Measurements from ENCODE around the gene DSC3. TPM values are rescaled to one million over a fixed set of nuclear protein-coding genes. Genes with fewer than 3 reads are reported as not detected.
"Not testable (repeated sequence)": the region's sequence is repeated elsewhere in the genome, so short reads cannot be mapped to it uniquely, and the experiment has no call there.

Gene DSC3
- total RNA-seq, 2 donors from 2014 or later: 0.27 to 0.37 TPM

- Histone ChIP-seq H3K4me1 (no peaks in the 10 kb centered on the region), H3K9me3 (no peaks in the 10 kb centered on the region), H3K27me3 (no peaks in the 10 kb centered on the region), H3K9ac (ENCODE audit: low read depth in 2 of 2, low read length in 2 of 2) (no peak overlapping the region), H3K27ac (no peak overlapping the region), H3K36me3 (no peaks in the 10 kb centered on the region), H3K4me3 (no peak overlapping the region)
- TF ChIP-seq, protein P1, sequence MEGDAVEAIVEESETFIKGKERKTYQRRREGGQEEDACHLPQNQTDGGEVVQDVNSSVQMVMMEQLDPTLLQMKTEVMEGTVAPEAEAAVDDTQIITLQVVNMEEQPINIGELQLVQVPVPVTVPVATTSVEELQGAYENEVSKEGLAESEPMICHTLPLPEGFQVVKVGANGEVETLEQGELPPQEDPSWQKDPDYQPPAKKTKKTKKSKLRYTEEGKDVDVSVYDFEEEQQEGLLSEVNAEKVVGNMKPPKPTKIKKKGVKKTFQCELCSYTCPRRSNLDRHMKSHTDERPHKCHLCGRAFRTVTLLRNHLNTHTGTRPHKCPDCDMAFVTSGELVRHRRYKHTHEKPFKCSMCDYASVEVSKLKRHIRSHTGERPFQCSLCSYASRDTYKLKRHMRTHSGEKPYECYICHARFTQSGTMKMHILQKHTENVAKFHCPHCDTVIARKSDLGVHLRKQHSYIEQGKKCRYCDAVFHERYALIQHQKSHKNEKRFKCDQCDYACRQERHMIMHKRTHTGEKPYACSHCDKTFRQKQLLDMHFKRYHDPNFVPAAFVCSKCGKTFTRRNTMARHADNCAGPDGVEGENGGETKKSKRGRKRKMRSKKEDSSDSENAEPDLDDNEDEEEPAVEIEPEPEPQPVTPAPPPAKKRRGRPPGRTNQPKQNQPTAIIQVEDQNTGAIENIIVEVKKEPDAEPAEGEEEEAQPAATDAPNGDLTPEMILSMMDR (IDR thresholded peaks at IDR 0.05): no peak
- peak; percentile 76 for DNase-seq
- intact Hi-C loops (cut with DNase I): no loop called here
Measured at GRCh38 chr18:30987467-30988241, 54.9 kb downstream of the DSC3 start.

GRCh38 chr18:30985753-30986152 is 56.8 kb downstream of the DSC3 start:
- intact Hi-C loops (cut with DNase I): no loop called here

GRCh38 chr18:30982285-30982992 is 60.1 kb downstream of the DSC3 start:
- no peaks in the 10 kb centered on the region for H3K9me3 ChIP-seq
- no peak overlapping the region for H3K27ac ChIP-seq
- TF ChIP-seq, protein P1 (IDR thresholded peaks at IDR 0.05): no peak
- no peaks in the 10 kb centered on the region for H3K27me3 ChIP-seq
- no peaks in the 10 kb centered on the region for H3K36me3 ChIP-seq
- peak; percentile 53 for DNase-seq
- H3K9ac ChIP-seq (ENCODE audit: low read depth in 2 of 2, low read length in 2 of 2): no peak overlapping the region
- no peak overlapping the region for H3K4me3 ChIP-seq
- H3K4me1 ChIP-seq: no peaks in the 10 kb centered on the region
- intact Hi-C loops (cut with DNase I): no loop called here

More at GRCh38 chr18:30985753-30986152, 56.8 kb downstream of the DSC3 start:
- no peak overlapping the region for H3K4me3 ChIP-seq
- TF ChIP-seq, protein P1 (IDR thresholded peaks at IDR 0.05): no peak
- H3K27me3 ChIP-seq: no peaks in the 10 kb centered on the region
- no peak for DNase-seq
- no peak overlapping the region for H3K9ac ChIP-seq (ENCODE audit: low read depth in 2 of 2, low read length in 2 of 2)
- no peaks in the 10 kb centered on the region for H3K9me3 ChIP-seq
- H3K4me1 ChIP-seq: no peaks in the 10 kb centered on the region
- no peak overlapping the region for H3K27ac ChIP-seq
- no peaks in the 10 kb centered on the region for H3K36me3 ChIP-seq

GRCh38 chr18:30978091-30978490 is 64.5 kb downstream of the DSC3 start:
- H3K4me3 ChIP-seq; DNase-seq; H3K9me3 ChIP-seq; H3K4me1 ChIP-seq; H3K36me3 ChIP-seq; H3K9ac ChIP-seq (ENCODE audit: low read depth in 2 of 2, low read length in 2 of 2); H3K27ac ChIP-seq; H3K27me3 ChIP-seq; intact Hi-C loops (cut with DNase I): not testable (repeated sequence)

DNA sequence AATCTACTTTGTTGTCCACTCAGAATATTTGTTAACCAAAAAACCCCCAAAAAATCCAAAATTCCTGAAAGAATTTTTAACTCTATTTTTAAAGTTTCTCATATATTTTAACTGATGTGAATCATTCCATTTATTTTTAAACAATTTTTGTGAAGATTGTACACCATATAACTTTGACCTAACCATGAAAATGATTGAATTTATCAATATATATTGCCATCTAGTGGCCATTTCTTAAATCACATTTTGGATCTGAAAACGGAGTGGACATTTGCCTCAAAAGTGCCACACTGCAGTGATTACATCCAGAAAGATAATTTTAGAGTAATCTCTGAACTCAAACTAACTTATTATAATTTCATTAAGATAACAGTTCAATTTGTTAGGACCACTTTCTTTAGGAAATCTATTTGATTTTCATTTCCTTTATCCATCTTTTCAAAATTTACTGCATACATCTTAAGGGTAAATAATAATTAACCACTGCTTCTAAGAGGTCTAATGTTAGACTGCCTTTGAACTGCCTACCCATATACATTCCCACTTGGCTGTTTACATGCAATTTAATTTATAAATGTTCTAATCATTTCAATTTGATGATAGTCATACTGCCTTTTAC is 71.1 kb downstream of the DSC3 start:
- intact Hi-C loops (cut with DNase I): no loop called here
- DNase-seq: no peak
- Histone ChIP-seq H3K27me3 (no peaks in the 10 kb centered on the region), H3K9ac (ENCODE audit: low read depth in 2 of 2, low read length in 2 of 2) (no peak overlapping the region), H3K36me3 (no peaks in the 10 kb centered on the region), H3K4me3 (no peak overlapping the region), H3K9me3 (no peaks in the 10 kb centered on the region), H3K27ac (no peak overlapping the region), H3K4me1 (peaks cover 3% of the 10 kb centered on the region)
- TF ChIP-seq, protein P1 (IDR thresholded peaks at IDR 0.05): peak; percentile 66
